MV-4-11 (cell line): ENCODE data around the gene EPHB1.
"Not testable (repeated sequence)": the region's sequence is repeated elsewhere in the genome, so short reads cannot be mapped to it uniquely, and the experiment has no call there.

Experiments used
- DNase-seq: peaks from one replicate; lab custom pipeline; 2025; lab: John Stamatoyannopoulos, UW

EPHB1 gene

DNA sequence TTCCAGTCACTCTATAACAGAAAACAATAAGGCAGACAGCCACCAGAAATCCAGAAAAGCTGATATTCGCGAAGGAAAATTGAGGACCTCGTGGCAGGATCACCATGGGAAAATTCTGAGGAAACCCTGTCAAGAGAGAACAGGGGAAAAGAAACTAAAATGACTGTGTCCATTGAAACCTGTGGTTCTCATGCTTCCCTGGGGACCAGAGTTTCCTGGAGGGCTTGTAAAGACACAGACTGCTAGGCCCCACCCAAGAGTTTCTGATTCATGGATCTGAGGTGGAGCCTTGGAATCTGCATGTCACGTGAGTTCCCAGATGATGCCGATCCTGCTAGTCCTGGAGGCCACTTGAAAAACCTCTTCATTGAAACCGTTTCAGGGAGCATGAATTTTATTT is 420.5 kb downstream of the EPHB1 start:
- DNase-seq, result no peak

DNA sequence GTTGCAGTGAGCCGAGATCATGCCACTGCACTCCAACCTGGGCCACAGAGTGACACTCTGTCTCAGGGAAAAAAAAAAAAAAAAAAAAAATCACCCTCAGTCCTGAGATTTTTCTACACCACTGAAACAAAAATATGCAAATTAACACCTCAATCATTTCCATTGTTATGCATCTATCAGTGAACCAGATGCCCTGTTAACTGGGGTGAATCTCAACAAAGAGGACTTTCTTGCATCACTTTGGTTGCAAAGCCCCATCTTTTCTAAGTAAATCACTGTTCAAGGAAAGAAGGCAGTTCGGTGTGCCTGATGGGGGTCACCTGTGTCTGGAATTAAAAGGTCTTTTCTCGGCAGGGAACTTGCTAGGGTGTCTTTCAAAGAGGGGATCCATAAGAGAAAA is 421.6 kb downstream of the EPHB1 start:
- DNase-seq, result no peak

DNA sequence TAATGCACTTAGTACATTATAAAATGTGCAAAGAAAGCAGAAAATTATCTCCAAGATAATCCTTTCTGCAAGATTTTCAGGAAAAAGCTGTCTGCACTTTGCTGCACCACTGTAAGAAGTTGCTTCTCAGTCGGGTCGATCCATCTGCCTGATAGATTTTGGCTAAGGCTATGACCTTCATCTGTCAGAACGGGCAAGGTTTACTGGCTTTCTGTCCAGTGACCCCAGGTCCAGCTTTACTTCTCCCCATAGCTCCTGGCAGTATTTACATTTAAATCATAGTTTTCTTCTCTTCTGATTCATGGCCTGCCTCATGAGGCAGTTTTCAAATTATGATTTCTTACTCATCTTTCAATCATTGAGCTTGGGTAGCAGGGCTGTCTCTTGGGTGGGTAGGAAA is 422.7 kb downstream of the EPHB1 start:
- no peak for DNase-seq

DNA sequence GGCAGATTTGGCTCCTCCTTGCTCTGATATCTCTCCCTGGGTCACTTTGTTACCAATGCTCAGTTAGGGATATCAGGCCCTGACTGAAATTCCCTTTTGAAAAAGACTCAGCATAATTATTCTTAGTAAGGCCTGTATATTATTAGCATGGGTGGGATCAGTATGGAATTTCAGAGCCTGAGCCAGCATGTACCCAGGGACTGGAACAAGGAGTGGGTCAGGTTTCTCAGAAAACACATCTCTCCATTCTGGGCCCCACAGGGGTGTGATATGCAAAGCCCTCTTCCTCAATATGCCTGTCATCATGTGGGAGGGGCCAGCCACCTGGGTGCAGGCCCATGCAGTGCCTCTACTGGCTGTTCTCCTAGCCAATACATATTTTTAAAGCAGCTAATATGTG is 423.2 kb downstream of the EPHB1 start:
- no peak for DNase-seq

DNA sequence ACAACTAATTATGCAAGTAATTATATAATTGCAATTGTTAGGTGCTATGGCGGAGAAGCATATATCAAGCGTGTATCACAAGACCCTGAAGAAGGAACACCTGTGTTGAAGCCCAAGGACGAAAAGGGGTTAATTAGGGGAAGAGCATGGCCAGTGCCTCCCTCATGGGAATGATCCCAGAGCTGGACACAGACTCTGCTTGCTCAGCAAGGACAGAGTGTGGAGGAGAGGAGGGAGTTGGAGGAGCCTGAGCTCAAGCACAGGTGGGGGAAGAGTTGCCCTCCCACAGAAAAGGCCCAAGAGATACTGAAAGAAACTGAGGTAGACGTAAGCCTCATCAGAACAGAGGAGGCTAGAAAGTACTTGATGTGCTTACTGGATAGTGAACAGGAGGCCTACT is 423.7 kb downstream of the EPHB1 start:
- no peak for DNase-seq

GRCh38 chr3:135224815-135225362 is 429.8 kb downstream of the EPHB1 start:
- DNase-seq, result no peak

GRCh38 chr3:135226057-135226456 is 431.0 kb downstream of the EPHB1 start:
- peak; percentile 95 for DNase-seq

DNA sequence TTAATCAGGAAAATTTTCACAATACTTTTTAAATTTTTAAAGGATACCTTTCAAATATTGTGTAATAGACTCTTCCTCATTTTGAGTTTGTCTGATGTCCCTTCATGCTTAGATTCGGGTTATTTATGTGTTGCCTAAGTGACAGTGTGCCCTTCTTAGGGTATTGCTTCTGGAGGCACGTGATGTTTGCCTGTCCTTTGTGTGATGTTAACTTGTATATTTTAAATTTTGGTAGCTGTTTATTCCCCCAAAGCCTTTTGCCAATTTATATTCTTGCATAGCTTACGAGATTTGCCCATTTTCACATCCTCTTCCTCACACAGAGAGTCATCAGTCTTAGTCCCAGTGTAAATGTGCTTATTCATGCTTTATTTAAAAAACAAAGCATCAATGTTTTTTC is 433.1 kb downstream of the EPHB1 start:
- peak; percentile 80 for DNase-seq

GRCh38 chr3:135229018-135229495 is 434.0 kb downstream of the EPHB1 start:
- peak; percentile 32 for DNase-seq

DNA sequence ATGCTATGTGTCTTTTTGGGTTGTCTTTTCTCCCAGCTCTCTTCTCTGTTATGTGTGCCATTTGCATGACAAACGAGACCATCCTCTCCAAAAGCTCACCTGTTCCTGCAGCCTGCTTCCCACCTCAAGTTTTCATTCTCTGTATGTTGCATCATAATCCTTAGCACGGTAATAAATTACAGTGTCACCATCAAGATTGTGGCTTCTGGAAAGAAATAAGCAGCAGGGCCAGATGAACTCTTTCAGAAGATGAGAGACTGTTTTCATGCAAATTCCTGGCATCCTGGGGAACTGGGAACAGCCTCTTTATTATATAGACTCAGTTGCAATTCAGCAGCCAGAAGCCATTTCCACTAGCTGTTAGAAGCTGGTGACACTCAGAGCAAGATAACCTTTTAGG is 436.7 kb downstream of the EPHB1 start:
- no peak for DNase-seq

GRCh38 chr3:135232226-135232625 is 437.2 kb downstream of the EPHB1 start:
- DNase-seq, result no peak

DNA sequence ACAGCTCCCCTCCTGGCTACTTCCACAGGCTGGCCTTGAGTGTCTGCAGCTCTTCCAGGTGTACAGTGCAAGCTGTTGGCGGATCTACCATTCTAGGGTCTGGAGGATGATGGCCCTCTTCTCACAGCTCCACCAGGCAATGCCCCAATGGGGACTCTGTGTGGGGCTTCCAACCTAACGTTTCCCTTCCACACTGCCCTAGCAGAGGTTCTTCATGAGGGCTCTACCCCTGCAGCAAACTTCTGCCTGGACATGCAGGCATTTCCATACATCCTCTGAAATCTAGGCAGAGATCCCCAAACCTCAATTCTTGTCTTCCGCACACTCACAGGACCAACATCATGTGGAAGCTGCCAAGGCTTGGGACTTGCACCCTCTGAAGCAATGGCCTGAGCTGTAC is 438.4 kb downstream of the EPHB1 start:
- not testable (repeated sequence) for DNase-seq

DNA sequence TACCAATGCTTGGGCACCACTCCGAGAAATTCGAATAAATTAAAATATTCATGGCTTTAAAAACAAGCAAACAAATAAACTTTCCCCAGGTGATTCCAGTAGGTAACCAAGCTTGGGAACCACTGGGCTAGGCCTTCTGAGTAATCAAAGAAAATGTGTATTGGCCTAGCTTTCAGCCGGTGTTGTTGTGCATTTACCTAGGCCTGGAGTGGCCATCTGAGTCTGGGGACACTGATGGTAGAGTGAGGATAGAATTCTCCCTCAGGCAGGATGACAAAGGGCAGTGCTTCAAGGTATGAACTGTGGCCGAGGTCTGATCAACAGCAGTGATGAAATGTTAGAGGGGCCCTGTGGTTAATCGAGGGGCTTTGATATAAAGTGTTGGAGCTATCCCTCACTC is 440.5 kb downstream of the EPHB1 start:
- no peak for DNase-seq

- no peak for DNase-seq
These were observed 442.5 kb downstream of the EPHB1 start for GRCh38 chr3:135237371-135238143.

DNA sequence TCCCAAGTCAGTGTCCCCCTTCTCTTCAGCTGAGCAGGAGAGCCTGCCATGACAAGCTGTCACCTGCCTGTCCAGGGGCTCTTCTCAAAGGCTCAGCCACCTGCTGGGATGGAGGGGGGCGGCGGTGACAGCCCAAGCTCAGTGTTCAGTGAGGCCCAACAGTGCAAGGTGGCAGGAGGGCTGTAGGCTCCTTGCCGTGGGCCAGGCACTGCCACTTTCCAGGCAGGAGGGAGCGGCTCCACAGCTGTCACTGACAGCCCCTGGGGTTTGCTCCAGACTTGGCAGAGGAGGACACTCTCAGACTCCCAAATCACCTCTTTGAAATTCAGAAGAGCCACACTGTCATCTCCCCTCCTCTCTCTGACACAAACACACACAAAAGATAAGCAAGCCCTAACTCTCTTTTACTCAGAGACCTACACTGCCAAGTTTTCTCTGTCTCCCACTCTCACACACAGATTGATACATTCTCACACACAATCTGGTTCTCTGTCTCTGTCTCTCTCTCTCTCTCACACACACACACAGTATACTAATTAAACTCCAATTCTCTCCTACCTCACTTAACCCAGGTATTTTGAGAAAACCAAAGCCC is 443.3 kb downstream of the EPHB1 start:
- no peak for DNase-seq

GRCh38 chr3:135238871-135239614 is 444.0 kb downstream of the EPHB1 start:
- DNase-seq, result no peak

DNA sequence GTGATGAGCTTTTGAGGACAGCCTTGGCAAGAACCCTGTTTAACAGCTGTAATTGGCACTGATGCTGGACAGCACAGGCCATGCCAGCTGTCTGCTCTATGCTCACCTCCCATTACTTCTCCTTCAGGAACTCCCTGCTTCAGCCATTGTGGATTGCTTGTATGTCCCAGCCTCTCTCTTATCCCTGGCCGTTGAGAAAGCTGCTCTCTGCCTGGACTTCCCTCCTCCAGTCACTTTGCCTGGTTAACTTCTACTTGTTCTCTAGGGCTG is 444.5 kb downstream of the EPHB1 start:
- no peak for DNase-seq

DNA sequence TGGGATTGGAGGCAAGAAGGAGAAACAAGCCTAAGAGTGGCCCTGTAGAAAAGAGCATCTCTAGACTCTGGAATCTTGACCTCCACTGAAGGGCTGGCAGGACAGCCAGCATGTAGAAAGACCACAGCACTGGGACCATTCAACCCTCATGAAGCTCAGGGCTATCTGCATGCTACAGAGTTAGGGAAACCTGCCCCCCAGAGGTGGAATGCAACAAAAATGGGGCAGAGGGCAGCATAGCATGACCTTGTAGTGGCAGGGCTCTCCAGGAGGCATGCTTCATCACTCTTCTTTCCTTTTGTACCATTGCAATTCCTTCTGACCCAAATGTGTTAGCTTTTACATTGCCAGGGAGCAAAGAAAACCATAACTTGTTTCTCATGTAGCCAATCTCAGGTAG is 445.4 kb downstream of the EPHB1 start:
- no peak for DNase-seq

GRCh38 chr3:135242285-135242684 is 447.2 kb downstream of the EPHB1 start:
- no peak for DNase-seq

- DNase-seq, result no peak
These were observed 448.6 kb downstream of the EPHB1 start for GRCh38 chr3:135243616-135244015.

GRCh38 chr3:135246027-135246426 is 451.0 kb downstream of the EPHB1 start:
- no peak for DNase-seq

DNA sequence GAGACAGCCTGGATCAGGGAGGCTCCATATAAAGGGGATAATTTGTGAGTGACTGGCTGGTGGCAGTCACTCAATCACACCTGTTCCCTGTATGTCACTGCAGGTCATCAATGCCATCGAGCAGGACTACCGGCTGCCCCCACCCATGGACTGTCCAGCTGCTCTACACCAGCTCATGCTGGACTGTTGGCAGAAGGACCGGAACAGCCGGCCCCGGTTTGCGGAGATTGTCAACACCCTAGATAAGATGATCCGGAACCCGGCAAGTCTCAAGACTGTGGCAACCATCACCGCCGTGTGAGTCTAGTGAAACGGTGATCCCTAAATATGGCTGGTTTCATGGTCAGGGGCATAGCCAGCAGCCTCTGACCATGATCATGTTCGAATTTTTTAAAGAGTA is 453.2 kb downstream of the EPHB1 start:
- DNase-seq, result no peak

- DNase-seq, result no peak
These were observed 454.1 kb downstream of the EPHB1 start for GRCh38 chr3:135249186-135249585.
